Smooth muscle cell (in vitro differentiated cells): ENCODE results near the gene HOOK1. TPM values are rescaled to one million over a fixed set of nuclear protein-coding genes. Genes with fewer than 3 reads are reported as not detected.

ENCODE experiments used
- DNase-seq: peaks from one replicate; lab custom pipeline; 2025; ENCODE audit not compliant: unreplicated experiment; lab: John Stamatoyannopoulos, UW
- H2AFZ ChIP-seq: fragments of 200-600 bp; sonication (generic); 2 replicates; pipeline ENCODE4 v1.6.0; 2016; ENCODE audit warnings: antibody characterized with exemption, low read depth, mild to moderate bottlenecking
- H3F3A ChIP-seq: fragments of 200-600 bp; sonication (generic); 2 replicates; pipeline ENCODE4 v1.6.0; 2017; ENCODE audit warnings: antibody characterized with exemption, low read depth
- H3K27ac ChIP-seq: fragments of 200-600 bp; sonication (generic); 2 replicates; pipeline ENCODE4 v1.5.1; 2016; ENCODE audit warnings: low read depth, mild to moderate bottlenecking
- H3K27me3 ChIP-seq: fragments of 200-600 bp; sonication (generic); 2 replicates; pipeline ENCODE4 v1.6.1; 2016; ENCODE audit warnings: low read depth, mild to moderate bottlenecking
- H3K36me3 ChIP-seq: fragments of 200-600 bp; sonication (generic); 2 replicates; pipeline ENCODE4 v1.5.1; 2016; ENCODE audit warnings: low read depth
- H3K4me1 ChIP-seq: fragments of 200-600 bp; sonication (generic); 2 replicates; pipeline ENCODE4 v1.5.1; 2016; ENCODE audit warnings: low read depth
- H3K4me2 ChIP-seq: fragments of 200-600 bp; sonication (generic); 2 replicates; pipeline ENCODE4 v1.6.0; 2016; ENCODE audit warnings: mild to moderate bottlenecking
- H3K4me3 ChIP-seq: fragments of 200-600 bp; sonication (generic); 2 replicates; pipeline ENCODE4 v1.5.1; 2016; ENCODE audit warnings: mild to moderate bottlenecking
- H3K79me2 ChIP-seq: fragments of 200-600 bp; sonication (generic); 2 replicates; pipeline ENCODE4 v1.6.0; 2016; ENCODE audit warnings: low read depth, mild to moderate bottlenecking
- H3K9ac ChIP-seq: fragments of 200-600 bp; sonication (generic); 2 replicates; pipeline ENCODE4 v1.6.0; 2016; ENCODE audit warnings: low read depth
- H3K9me3 ChIP-seq: fragments of 200-600 bp; sonication (generic); replicated peaks from 2 replicates; pipeline ENCODE4 v1.5.1; 2016; ENCODE audit warnings: low read depth
- H4K20me1 ChIP-seq: fragments of 200-600 bp; sonication (generic); 2 replicates; pipeline ENCODE4 v1.6.0; 2016; ENCODE audit warnings: low read depth
- WGBS: methylation state at CpG from one replicate; pipeline ENCODE4 v1.1.7; 2016; ENCODE audit warnings: low lambda C conversion rate; 5-methylcytosine and 5-hydroxymethylcytosine counted together
- polyA plus RNA-seq: library from polyadenylated mRNA; unstranded; fragments of >200 nt; fragmentation: Nextera tagmentation; extraction: Ambion mirVana; gene quantifications from 2 replicates; pipeline ENCODE4 v1.2.1, GENCODE V29; 2016
- total RNA-seq: library from RNA; depleted of rRNA; stranded (reverse); fragments of >200 nt; gene quantifications from 2 replicates; pipeline ENCODE4 v1.2.3, GENCODE V29; 2014
- TF ChIP-seq, protein P1 (sequence below): fragments of 200-600 bp; sonication (generic); IDR thresholded peaks from 2 replicates; pipeline ENCODE4 v1.5.1; 2017; ENCODE audit warnings: borderline replicate concordance, mild to moderate bottlenecking, antibody characterized with exemption; ENCODE audit not compliant: insufficient read depth, poor library complexity, severe bottlenecking

HOOK1 gene
- total and polyA plus RNA-seq, 2 experiments from 2014 or later, result 0.80 to 5.2 TPM

DNA sequence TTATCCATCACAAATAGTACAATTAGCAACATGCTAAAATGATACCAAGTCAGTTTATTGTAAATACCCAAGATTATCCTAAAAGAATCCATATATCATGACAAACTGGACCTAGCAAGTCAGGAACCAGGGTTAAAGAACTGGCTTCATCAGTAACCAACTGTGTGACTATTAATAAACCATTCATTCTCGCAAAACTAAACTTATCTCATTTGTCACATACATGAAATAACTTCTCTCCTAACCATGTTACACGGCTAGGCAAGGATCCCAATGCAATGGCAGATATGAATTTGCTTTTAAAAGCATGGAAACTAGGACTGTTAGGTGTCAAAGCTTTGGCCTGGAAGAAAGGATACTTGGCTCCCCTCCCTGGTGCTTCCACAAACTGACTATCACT, 82.4 kb downstream of the HOOK1 start:
- Histone ChIP-seq H3K79me2 (no peaks in the 10 kb centered on the region), H4K20me1 (no peaks in the 10 kb centered on the region), H3K27me3 (no peaks in the 10 kb centered on the region), H3F3A (no peaks in the 10 kb centered on the region), H3K27ac (no peak overlapping the region), H3K9me3 (no peaks in the 10 kb centered on the region), H3K4me3 (no peak overlapping the region), H3K4me2 (no peak overlapping the region), H3K36me3 (no peaks in the 10 kb centered on the region), H3K9ac (no peak overlapping the region), H2AFZ (no peak overlapping the region), H3K4me1 (no peaks in the 10 kb centered on the region)
- WGBS, result 86% methylated on average over 2 of the region's 2 CpGs
- DNase-seq, result no peak
- TF ChIP-seq, protein P1, sequence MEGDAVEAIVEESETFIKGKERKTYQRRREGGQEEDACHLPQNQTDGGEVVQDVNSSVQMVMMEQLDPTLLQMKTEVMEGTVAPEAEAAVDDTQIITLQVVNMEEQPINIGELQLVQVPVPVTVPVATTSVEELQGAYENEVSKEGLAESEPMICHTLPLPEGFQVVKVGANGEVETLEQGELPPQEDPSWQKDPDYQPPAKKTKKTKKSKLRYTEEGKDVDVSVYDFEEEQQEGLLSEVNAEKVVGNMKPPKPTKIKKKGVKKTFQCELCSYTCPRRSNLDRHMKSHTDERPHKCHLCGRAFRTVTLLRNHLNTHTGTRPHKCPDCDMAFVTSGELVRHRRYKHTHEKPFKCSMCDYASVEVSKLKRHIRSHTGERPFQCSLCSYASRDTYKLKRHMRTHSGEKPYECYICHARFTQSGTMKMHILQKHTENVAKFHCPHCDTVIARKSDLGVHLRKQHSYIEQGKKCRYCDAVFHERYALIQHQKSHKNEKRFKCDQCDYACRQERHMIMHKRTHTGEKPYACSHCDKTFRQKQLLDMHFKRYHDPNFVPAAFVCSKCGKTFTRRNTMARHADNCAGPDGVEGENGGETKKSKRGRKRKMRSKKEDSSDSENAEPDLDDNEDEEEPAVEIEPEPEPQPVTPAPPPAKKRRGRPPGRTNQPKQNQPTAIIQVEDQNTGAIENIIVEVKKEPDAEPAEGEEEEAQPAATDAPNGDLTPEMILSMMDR, result no peak

GRCh38 chr1:59898927-59899326, 84.2 kb downstream of the HOOK1 start:
- no peaks in the 10 kb centered on the region for H3K27me3 ChIP-seq
- no peak overlapping the region for H3K4me2 ChIP-seq
- H3K27ac ChIP-seq, result no peak overlapping the region
- no peak overlapping the region for H3K9ac ChIP-seq
- no peaks in the 10 kb centered on the region for H3K79me2 ChIP-seq
- no peaks in the 10 kb centered on the region for H4K20me1 ChIP-seq
- TF ChIP-seq, protein P1, result no peak
- H3K4me3 ChIP-seq, result no peak overlapping the region
- H3F3A ChIP-seq, result no peaks in the 10 kb centered on the region
- H3K4me1 ChIP-seq, result no peaks in the 10 kb centered on the region
- H3K36me3 ChIP-seq, result no peaks in the 10 kb centered on the region
- no peaks in the 10 kb centered on the region for H3K9me3 ChIP-seq
- no peak for DNase-seq
- 63% methylated on average over 3 of the region's 3 CpGs for WGBS
- H2AFZ ChIP-seq, result no peak overlapping the region

DNA sequence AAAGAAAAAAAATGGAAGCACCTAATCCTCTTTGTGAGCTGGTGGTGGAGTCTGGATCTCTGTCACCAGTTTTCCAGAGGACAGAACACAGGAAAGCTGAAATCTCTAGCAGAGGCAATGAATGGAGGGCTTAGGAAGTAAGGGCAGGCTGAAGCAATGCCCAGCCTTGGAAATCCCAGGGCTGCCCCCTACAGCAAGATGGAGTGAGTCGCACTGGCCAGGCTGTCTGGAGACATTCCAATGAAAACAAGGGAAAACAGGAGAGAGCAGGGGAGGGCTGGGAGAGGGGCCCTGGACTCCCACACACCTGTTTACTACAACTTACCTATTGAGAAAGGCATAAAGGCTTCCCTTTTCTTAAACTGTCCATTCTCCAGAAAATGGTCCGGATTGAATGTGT, 85.9 kb downstream of the HOOK1 start:
- no peak overlapping the region for H2AFZ ChIP-seq
- no peak for DNase-seq
- no peaks in the 10 kb centered on the region for H3K79me2 ChIP-seq
- H3K27me3 ChIP-seq, result no peaks in the 10 kb centered on the region
- no peaks in the 10 kb centered on the region for H3K36me3 ChIP-seq
- H3F3A ChIP-seq, result no peaks in the 10 kb centered on the region
- no peaks in the 10 kb centered on the region for H3K9me3 ChIP-seq
- no peaks in the 10 kb centered on the region for H3K4me1 ChIP-seq
- no peak overlapping the region for H3K27ac ChIP-seq
- H3K9ac ChIP-seq, result no peak overlapping the region
- TF ChIP-seq, protein P1, result no peak
- H4K20me1 ChIP-seq, result no peaks in the 10 kb centered on the region
- H3K4me2 ChIP-seq, result no peak overlapping the region
- WGBS, result 78% methylated on average over 2 of the region's 2 CpGs
- no peak overlapping the region for H3K4me3 ChIP-seq

DNA sequence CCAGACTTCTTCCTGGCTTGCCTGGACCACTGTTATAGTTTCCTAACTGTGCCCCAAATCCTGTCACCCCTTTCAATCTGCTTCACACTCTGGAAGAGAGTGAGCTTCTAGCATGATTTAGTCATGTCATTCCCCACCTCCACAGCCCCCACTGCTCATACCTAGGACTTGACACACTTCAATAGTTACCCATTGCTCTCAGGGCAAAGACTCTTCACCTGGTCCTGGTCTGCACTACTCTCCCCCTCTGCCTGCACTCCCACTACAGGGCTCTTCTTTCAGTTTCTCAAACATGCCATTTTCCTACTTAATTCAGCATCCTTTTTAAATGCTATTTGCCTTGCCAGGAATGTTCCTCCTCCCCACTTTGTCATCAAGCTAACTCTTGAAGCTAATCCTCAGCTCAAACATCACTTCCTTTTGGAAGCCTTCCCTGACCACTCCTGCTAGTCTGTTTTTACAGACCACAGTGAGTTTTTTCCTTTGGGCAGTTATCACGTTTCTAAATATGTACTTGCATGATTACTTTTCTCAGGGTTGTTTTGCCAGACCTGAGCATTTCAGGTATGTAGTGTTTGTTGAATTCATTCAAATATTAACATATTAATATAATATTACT, 87.1 kb downstream of the HOOK1 start:
- TF ChIP-seq, protein P1, result no peak
- Histone ChIP-seq H2AFZ (peak overlapping the region; percentile 36), H4K20me1 (no peaks in the 10 kb centered on the region), H3K9ac (no peak overlapping the region), H3K4me3 (no peak overlapping the region), H3K4me2 (peak overlapping the region; percentile 32), H3K4me1 (no peaks in the 10 kb centered on the region), H3K36me3 (no peaks in the 10 kb centered on the region), H3K27me3 (no peaks in the 10 kb centered on the region), H3K27ac (no peak overlapping the region), H3F3A (no peaks in the 10 kb centered on the region), H3K9me3 (no peaks in the 10 kb centered on the region), H3K79me2 (no peaks in the 10 kb centered on the region)
- no peak for DNase-seq
- WGBS, result 15% methylated on average over 1 of the region's 1 CpG
